ENCODE data around the gene RAB25.

GRCh38 chr1:156024801-156025200 lies 36.2 kb upstream of the RAB25 start:
- no peak for TF ChIP-seq POLR2A (IDR thresholded peaks at IDR 0.05)
- no peak for TF ChIP-seq CTCF (IDR thresholded peaks at IDR 0.05)
- no peak for TF ChIP-seq POLR2AphosphoS5 (IDR thresholded peaks at IDR 0.05; ENCODE audit: insufficient read depth in 1 of 2, low read depth in 1 of 2)
